SU-DHL-6 (cell line): Measurements from ENCODE around the gene GPR87.

Experiments
- H2AFZ ChIP-seq: fragments of 200-600 bp; sonication (generic); 2 replicates; pipeline ENCODE4 v1.6.1; 2014; ENCODE audit warnings: low read depth, mild to moderate bottlenecking, moderate library complexity, mixed read lengths, antibody characterized with exemption, low read length; ENCODE audit not compliant: severe bottlenecking
- H3F3A ChIP-seq: fragments of 200-600 bp; shearing (Covaris generic); 2 replicates; pipeline ENCODE4 v1.6.0; 2016; ENCODE audit warnings: antibody characterized with exemption, mild to moderate bottlenecking; ENCODE audit not compliant: insufficient read depth
- H3K27ac ChIP-seq: fragments of 200-600 bp; sonication (generic); 2 replicates; pipeline ENCODE4 v1.5.1; 2016; ENCODE audit warnings: low read depth, mild to moderate bottlenecking, low read length, moderate library complexity, mixed read lengths
- H3K27me3 ChIP-seq: fragments of 200-600 bp; sonication (generic), shearing (Covaris generic); 2 replicates; pipeline ENCODE4 v1.6.0; 2014; ENCODE audit warnings: mild to moderate bottlenecking, low read length
- H3K36me3 ChIP-seq: fragments of 200-600 bp; sonication (generic); 2 replicates; pipeline ENCODE4 v1.6.1; 2014; ENCODE audit warnings: mild to moderate bottlenecking, low read length, mixed read lengths
- H3K4me2 ChIP-seq: fragments of 300-600, 200-600 bp; shearing (Covaris generic), sonication (generic); 2 replicates; pipeline ENCODE4 v1.6.0; 2014; ENCODE audit warnings: low read length, low read depth, mild to moderate bottlenecking; ENCODE audit not compliant: poor library complexity, severe bottlenecking
- H3K4me3 ChIP-seq: fragments of 200-600 bp; sonication (generic); 2 replicates; pipeline ENCODE4 v1.5.1; 2014; ENCODE audit warnings: antibody characterized with exemption, low read length, mild to moderate bottlenecking, mixed read lengths; ENCODE audit not compliant: insufficient read depth, poor library complexity, severe bottlenecking
- H3K79me2 ChIP-seq: fragments of 200-600 bp; sonication (generic); 2 replicates; pipeline ENCODE4 v1.6.1; 2014; ENCODE audit warnings: mild to moderate bottlenecking, low read length, moderate library complexity; ENCODE audit not compliant: insufficient read depth
- H3K9ac ChIP-seq: fragments of 200-600 bp; sonication (generic); 2 replicates; pipeline ENCODE4 v1.7.0; 2014; ENCODE audit warnings: mild to moderate bottlenecking, low read length
- H3K9me2 ChIP-seq: fragments of 200-600 bp; sonication (generic); replicated peaks from 2 replicates; pipeline ENCODE4 v1.6.1; 2014; ENCODE audit warnings: low read length; ENCODE audit not compliant: insufficient read depth
- H3K9me3 ChIP-seq: fragments of 200-600 bp; sonication (generic); 2 replicates; pipeline ENCODE4 v1.6.1; 2014; ENCODE audit warnings: low read length, mixed read lengths; ENCODE audit not compliant: insufficient read depth
- H4K20me1 ChIP-seq: fragments of 200-600 bp; sonication (generic); 2 replicates; pipeline ENCODE4 v1.6.1; 2014; ENCODE audit warnings: low read depth, mild to moderate bottlenecking, antibody characterized with exemption, low read length, moderate library complexity, mixed read lengths
- EZH2phosphoT487 ChIP-seq: fragments of 200-600 bp; sonication (generic), shearing (Covaris generic); conservative IDR thresholded peaks from 2 replicates; pipeline ENCODE4 v1.6.1; 2018; ENCODE audit warnings: mild to moderate bottlenecking, antibody characterized with exemption, low read length, moderate library complexity, mixed read lengths
- TF ChIP-seq, protein P1 (sequence below): fragments of 200-600 bp; sonication (generic); IDR thresholded peaks from one replicate; pipeline ENCODE4 v1.5.1; 2017; ENCODE audit warnings: antibody characterized with exemption, mild to moderate bottlenecking, low read length, moderate library complexity; ENCODE audit not compliant: insufficient read depth, poor library complexity, severe bottlenecking

GPR87 gene

DNA sequence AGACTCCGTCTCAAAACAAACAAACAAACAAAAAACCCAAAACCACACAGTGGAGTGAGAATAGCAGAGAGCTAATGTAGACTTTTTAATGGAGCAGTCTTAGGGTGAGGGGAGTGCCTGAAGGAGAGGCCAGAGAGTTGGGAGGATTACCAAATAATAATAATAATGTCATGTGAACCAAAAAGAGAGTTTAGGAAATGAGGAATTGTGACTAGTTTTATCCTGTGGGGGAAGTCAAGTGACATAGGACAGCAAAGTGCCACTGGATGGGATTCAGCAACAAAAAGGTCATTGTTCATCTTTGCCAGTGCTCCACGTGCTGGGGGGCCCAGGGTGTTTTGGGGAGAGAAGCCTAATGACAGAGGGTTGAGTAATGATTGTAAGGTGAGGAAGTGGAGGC is 12.9 kb downstream of the GPR87 start:
- Histone ChIP-seq H3K9ac (no peak overlapping the region), H3K4me2 (no peak overlapping the region), H2AFZ (no peak overlapping the region), H3K27ac (no peak overlapping the region), H3K4me3 (no peak overlapping the region), H4K20me1 (no peaks in the 10 kb centered on the region), H3K27me3 (no peaks in the 10 kb centered on the region), H3K9me3 (no peaks in the 10 kb centered on the region), H3K79me2 (no peaks in the 10 kb centered on the region), H3K9me2 (no peaks in the 10 kb centered on the region), H3K36me3 (no peaks in the 10 kb centered on the region), H3F3A (no peaks in the 10 kb centered on the region)
- no peak for TF ChIP-seq EZH2phosphoT487
- TF ChIP-seq, protein P1, sequence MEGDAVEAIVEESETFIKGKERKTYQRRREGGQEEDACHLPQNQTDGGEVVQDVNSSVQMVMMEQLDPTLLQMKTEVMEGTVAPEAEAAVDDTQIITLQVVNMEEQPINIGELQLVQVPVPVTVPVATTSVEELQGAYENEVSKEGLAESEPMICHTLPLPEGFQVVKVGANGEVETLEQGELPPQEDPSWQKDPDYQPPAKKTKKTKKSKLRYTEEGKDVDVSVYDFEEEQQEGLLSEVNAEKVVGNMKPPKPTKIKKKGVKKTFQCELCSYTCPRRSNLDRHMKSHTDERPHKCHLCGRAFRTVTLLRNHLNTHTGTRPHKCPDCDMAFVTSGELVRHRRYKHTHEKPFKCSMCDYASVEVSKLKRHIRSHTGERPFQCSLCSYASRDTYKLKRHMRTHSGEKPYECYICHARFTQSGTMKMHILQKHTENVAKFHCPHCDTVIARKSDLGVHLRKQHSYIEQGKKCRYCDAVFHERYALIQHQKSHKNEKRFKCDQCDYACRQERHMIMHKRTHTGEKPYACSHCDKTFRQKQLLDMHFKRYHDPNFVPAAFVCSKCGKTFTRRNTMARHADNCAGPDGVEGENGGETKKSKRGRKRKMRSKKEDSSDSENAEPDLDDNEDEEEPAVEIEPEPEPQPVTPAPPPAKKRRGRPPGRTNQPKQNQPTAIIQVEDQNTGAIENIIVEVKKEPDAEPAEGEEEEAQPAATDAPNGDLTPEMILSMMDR: no peak

DNA sequence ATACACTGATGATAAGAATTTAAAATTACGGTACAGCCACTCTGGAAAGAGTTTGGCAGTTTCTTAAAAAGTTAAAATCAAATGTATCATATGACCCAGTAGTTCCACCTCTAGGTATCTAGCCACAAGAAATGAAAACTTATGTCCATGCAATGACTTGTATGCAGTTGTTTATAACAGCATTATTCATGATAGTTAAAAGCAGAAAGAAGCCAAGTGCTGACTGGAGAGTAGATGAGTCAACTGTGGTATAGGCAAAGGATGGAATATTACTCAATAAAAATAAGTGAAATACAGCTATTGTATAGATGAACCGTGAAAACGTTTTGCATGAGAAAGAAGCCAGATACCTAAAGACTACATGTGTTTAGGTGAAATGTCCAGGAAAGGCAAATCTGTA is 14.8 kb downstream of the GPR87 start:
- no peak for TF ChIP-seq EZH2phosphoT487
- TF ChIP-seq, protein P1: no peak
- no peak overlapping the region for H3K4me3 ChIP-seq
- H3K27me3 ChIP-seq: no peaks in the 10 kb centered on the region
- no peak overlapping the region for H3K4me2 ChIP-seq
- H3K27ac ChIP-seq: no peak overlapping the region
- H3K9ac ChIP-seq: no peak overlapping the region
- no peaks in the 10 kb centered on the region for H4K20me1 ChIP-seq
- no peaks in the 10 kb centered on the region for H3F3A ChIP-seq
- no peaks in the 10 kb centered on the region for H3K79me2 ChIP-seq
- H3K9me3 ChIP-seq: no peaks in the 10 kb centered on the region
- H3K9me2 ChIP-seq: no peaks in the 10 kb centered on the region
- H2AFZ ChIP-seq: no peak overlapping the region
- no peaks in the 10 kb centered on the region for H3K36me3 ChIP-seq

DNA sequence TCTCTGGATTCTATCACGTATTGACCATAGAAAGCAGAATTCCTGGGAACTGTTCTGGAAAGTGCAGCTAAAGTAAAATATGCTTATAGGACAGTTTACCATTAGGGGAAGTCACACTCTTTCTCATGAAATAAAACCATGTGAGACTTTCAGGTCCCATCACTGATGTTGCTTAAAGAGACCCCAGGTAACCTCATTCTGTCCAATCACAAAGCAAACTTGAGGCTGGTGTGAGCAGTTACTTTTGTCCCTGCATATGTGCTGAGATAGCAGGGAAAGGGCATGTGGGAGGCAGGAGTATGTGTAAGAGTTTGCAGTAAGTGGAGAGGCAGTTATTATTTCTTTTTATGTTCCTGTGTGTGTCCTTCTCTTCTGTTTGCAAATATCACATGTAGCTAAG is 16.1 kb downstream of the GPR87 start:
- no peaks in the 10 kb centered on the region for H3F3A ChIP-seq
- H3K9me3 ChIP-seq: no peaks in the 10 kb centered on the region
- H3K4me2 ChIP-seq: no peak overlapping the region
- H3K36me3 ChIP-seq: no peaks in the 10 kb centered on the region
- H3K27ac ChIP-seq: no peak overlapping the region
- H3K9me2 ChIP-seq: no peaks in the 10 kb centered on the region
- H2AFZ ChIP-seq: no peak overlapping the region
- H4K20me1 ChIP-seq: no peaks in the 10 kb centered on the region
- H3K4me3 ChIP-seq: no peak overlapping the region
- no peaks in the 10 kb centered on the region for H3K79me2 ChIP-seq
- TF ChIP-seq, protein P1: no peak
- no peak for TF ChIP-seq EZH2phosphoT487
- H3K27me3 ChIP-seq: no peaks in the 10 kb centered on the region
- H3K9ac ChIP-seq: no peak overlapping the region

GRCh38 chr3:151299006-151299405 is 17.6 kb downstream of the GPR87 start:
- Histone ChIP-seq H4K20me1 (no peaks in the 10 kb centered on the region), H3K9me2 (no peaks in the 10 kb centered on the region)
- no peak for TF ChIP-seq EZH2phosphoT487
- TF ChIP-seq, protein P1: no peak

More at GRCh38 chr3:151299006-151299405, 17.6 kb downstream of the GPR87 start:
- H3K27me3 ChIP-seq: no peaks in the 10 kb centered on the region
- H2AFZ ChIP-seq: no peak overlapping the region
- no peak overlapping the region for H3K27ac ChIP-seq
- no peaks in the 10 kb centered on the region for H3F3A ChIP-seq
- H3K9ac ChIP-seq: no peak overlapping the region
- H3K36me3 ChIP-seq: no peaks in the 10 kb centered on the region
- no peak overlapping the region for H3K4me2 ChIP-seq
- no peaks in the 10 kb centered on the region for H3K79me2 ChIP-seq
- no peak overlapping the region for H3K4me3 ChIP-seq
- no peaks in the 10 kb centered on the region for H3K9me3 ChIP-seq
